NB4 (cell line): ENCODE results near the gene CCM2L.

ENCODE experiments used
- CTCF ChIP-seq: IDR thresholded peaks from one replicate; pipeline ENCODE4 v1.5.1; 2012; ENCODE audit warnings: low read depth, low read length
- MYC ChIP-seq: IDR thresholded peaks from 2 replicates; pipeline ENCODE4 v1.6.1; 2011; ENCODE audit warnings: low read depth, low read length
- POLR2A ChIP-seq: IDR thresholded peaks from 2 replicates; pipeline ENCODE4 v1.6.1; 2011; ENCODE audit warnings: mild to moderate bottlenecking; ENCODE audit not compliant: insufficient read length; ENCODE audit errors: extremely low read depth
- TF ChIP-seq, protein P1 (sequence below): IDR thresholded peaks from 2 replicates; pipeline ENCODE4 v1.6.1; 2011; ENCODE audit warnings: low read depth, low read length

GRCh38 chr20:32006841-32007786, 3.1 kb upstream of the CCM2L start:
- TF ChIP-seq MYC (no peak), CTCF (no peak), POLR2A (no peak)
- TF ChIP-seq, protein P1, sequence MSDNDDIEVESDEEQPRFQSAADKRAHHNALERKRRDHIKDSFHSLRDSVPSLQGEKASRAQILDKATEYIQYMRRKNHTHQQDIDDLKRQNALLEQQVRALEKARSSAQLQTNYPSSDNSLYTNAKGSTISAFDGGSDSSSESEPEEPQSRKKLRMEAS: no peak
